Heart left ventricle (tissue), 16 donors: ENCODE measurements around the gene UNC13C. TPM values are rescaled to one million over a fixed set of nuclear protein-coding genes. Genes with fewer than 3 reads are reported as not detected.

Experiments used
- ATAC-seq, 4 donors: fragments of 200-7000 bp; cut with Tn5 transposase; one replicate each; pipeline ENCODE4 v1.9.1; 2020 to 2022; ENCODE audit warnings: moderate library complexity in 4 of 4, mild to moderate bottlenecking in 3 of 4, moderate number of reproducible peaks in 1 of 4
- DNase-seq, 5 donors: peaks; one replicate each; pipeline ENCODE4 v3.0.0-alpha.2; 2020
- H3K27ac ChIP-seq, 12 donors: fragments of 200-600 bp; sonication (generic) in 4 of 12; one replicate each; pipeline versions ENCODE4 v1.5.0 to v1.8.0; 2016 to 2022; ENCODE audit warnings: mild to moderate bottlenecking in 2 of 12
- H3K27me3 ChIP-seq, 9 donors: fragments of 200-600 bp; sonication (generic) in 2 of 9; one replicate each; pipeline versions ENCODE4 v1.5.1 to v1.8.0; 2016 to 2022; ENCODE audit warnings: mild to moderate bottlenecking in 3 of 9
- H3K36me3 ChIP-seq, 9 donors: fragments of 200-600 bp; sonication (generic) in 2 of 9; one replicate each; pipeline versions ENCODE4 v1.5.0 to v1.8.0; 2018 to 2022; ENCODE audit warnings: mild to moderate bottlenecking in 2 of 9
- H3K4me1 ChIP-seq, 12 donors: fragments of 200-600 bp; sonication (generic) in 4 of 12; one replicate each; pipeline versions ENCODE4 v1.5.0 to v1.8.0; 2016 to 2022; ENCODE audit warnings: mild to moderate bottlenecking in 3 of 12
- H3K4me3 ChIP-seq, 12 donors: fragments of 200-600 bp; sonication (generic) in 4 of 12; one replicate each; pipeline versions ENCODE4 v1.5.0 to v1.8.0; 2017 to 2022; ENCODE audit warnings: mild to moderate bottlenecking in 9 of 12, moderate library complexity in 4 of 12
- H3K9me3 ChIP-seq, 12 donors: fragments of 200-600 bp; sonication (generic) in 4 of 12; one replicate each; pipeline versions ENCODE4 v1.5.0 to v1.8.0; 2016 to 2022; ENCODE audit warnings: mild to moderate bottlenecking in 1 of 12
- POLR2A ChIP-seq, 2 donors: fragments of 450-650 bp; IDR thresholded peaks; one replicate each; pipeline ENCODE4 v1.6.1; 2017; ENCODE audit warnings: antibody characterized with exemption in 2 of 2, mild to moderate bottlenecking in 2 of 2, moderate library complexity in 2 of 2
- WGBS, 4 donors: extraction: QIAGEN DNeasy Blood & Tissue Kit in 2 of 4; methylation state at CpG; one replicate each; pipeline versions ENCODE4 v1.1.5 to v1.1.7; 2013 to 2018; 5-methylcytosine and 5-hydroxymethylcytosine counted together
- intact Hi-C, 10 donors: fragments of 100-400 bp; cut with DNase I; formaldehyde crosslinking; loops; one replicate each; pipeline versions ENCODE4 v1.11.1 to v1.14.2; 2022
- polyA plus RNA-seq, 2 donors: library from polyadenylated mRNA; stranded (reverse); fragments of 200-250 nt; gene quantifications; one replicate each; pipeline ENCODE4 v1.2.3, GENCODE V29; 2013
- total RNA-seq, 9 donors: library from RNA; depleted of rRNA in 2 of 9; stranded (reverse); fragments of >200 nt in 2 of 9; fragmentation: NEBNext Ultra II Directional in 3 of 9; extraction: Animal tissue kit (Norgen Biotek cat#: 25700) in 3 of 9; gene quantifications; one replicate each; pipeline versions ENCODE4 v1.1.0 to v1.2.4, GENCODE V29; 2016 to 2023
- TF ChIP-seq, protein P1 (sequence below), 12 donors: fragments of 200-600 bp; sonication (generic) in 4 of 12; IDR thresholded peaks; one replicate each; pipeline versions ENCODE4 v1.5.0 to v1.8.0; 2018 to 2022; ENCODE audit warnings: antibody characterized with exemption in 12 of 12, mild to moderate bottlenecking in 5 of 12
- donor health status: ischemic (EF 13 %, LVEDD 7.1; RV severe dilation, severe dysfunction).
- donor health status: healthy with polysubstance abuse.
- donor health status: DM: no; HTN: yes; CAD: no.
- donor health status: DM: no; HTN: no; CAD: no.
- donor health status: ischemic (EF 25% LVEDD 6.9; RV normal size, moderate dysfunction).
- donor health status: ischemic (EF 25% LVEDD 5.7; RV mildly dilated, moderate dysfunction).
- donor health status: healthy.
- donor health status: DM: yes; HTN: yes; CAD: no.
- donor health status: ischemic (EF 35%, LVEDD 5.7; RV mildly dilated, moderate dysfunction).
- donor health status: nonischemic (EF 11% LVEDD 7.7; RV severe dilation, severe dysfunction).
- donor health status: DM: yes; HTN: yes; CAD: no.
- donor health status: PGD.
- donor health status: ischemic (EF 29% LVEDD 5.4; RV normal size, mild dysfunction).
- donor health status: nonischemic (EF 23%, LVEDD 6.1; RV moderate dilation, normal function).

UNC13C gene
- total and polyA plus RNA-seq, 11 donors: 0.07 to 0.71 (median 0.39) TPM; not detected in 5

DNA sequence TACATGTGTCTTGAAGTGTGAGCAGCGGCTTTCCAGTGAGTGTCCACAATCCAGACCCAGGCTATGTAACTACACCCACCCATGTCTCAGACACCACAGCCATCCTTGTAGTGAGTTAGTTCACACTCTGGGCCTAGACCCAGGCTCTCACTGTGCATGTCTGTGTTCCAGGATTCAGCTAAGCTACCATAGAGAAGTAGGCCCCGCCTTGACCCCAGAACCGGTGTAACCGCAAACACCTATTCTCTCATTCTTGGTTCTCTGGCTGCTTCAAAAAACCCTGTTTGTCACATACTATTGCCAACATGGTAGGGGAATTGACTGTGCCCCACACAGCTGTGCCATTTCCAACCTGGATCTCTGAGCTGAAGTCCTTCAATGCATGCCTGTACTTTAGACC, 657.9 kb downstream of the UNC13C start:
- ATAC-seq (no peak), DNase-seq (no peak)
- Histone ChIP-seq H3K4me3 (no peak overlapping the region), H3K4me1 (no peaks in the 10 kb centered on the region), H3K9me3 (peaks cover 0 to 20% (median 5%) of the 10 kb centered on the region in 12 donors), H3K27me3 (no peaks in the 10 kb centered on the region), H3K36me3 (no peaks in the 10 kb centered on the region), H3K27ac (no peak overlapping the region)
- TF ChIP-seq POLR2A (IDR thresholded peaks at IDR 0.05): no peak
- TF ChIP-seq, protein P1, sequence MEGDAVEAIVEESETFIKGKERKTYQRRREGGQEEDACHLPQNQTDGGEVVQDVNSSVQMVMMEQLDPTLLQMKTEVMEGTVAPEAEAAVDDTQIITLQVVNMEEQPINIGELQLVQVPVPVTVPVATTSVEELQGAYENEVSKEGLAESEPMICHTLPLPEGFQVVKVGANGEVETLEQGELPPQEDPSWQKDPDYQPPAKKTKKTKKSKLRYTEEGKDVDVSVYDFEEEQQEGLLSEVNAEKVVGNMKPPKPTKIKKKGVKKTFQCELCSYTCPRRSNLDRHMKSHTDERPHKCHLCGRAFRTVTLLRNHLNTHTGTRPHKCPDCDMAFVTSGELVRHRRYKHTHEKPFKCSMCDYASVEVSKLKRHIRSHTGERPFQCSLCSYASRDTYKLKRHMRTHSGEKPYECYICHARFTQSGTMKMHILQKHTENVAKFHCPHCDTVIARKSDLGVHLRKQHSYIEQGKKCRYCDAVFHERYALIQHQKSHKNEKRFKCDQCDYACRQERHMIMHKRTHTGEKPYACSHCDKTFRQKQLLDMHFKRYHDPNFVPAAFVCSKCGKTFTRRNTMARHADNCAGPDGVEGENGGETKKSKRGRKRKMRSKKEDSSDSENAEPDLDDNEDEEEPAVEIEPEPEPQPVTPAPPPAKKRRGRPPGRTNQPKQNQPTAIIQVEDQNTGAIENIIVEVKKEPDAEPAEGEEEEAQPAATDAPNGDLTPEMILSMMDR (IDR thresholded peaks at IDR 0.05): no peak
- intact Hi-C loops: no loop called here
- 93 to 100% (median 95%) methylated on average over 4 of the region's 4 CpGs for whole genome bisulfite sequencing, 4 donors

DNA sequence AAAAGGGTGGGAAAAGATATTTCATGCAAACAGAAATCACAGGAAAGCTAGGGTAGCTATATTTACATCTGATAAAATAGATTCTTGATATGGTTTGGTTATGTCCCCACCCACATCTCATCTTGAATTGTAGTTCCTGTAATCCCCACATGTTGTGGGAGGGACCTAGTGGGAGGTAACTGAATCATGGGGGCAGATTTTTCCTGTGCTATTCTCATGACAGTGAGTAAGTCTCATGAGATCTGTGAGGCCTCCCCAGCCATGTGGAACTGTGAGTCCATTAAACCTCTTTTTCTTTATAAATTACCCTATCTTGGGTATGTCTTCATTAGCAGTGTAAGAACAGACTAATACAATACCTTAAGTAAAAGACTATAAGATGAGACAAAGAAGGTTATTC, 660.4 kb downstream of the UNC13C start:
- no peak for DNase-seq
- no peaks in the 10 kb centered on the region for H3K27me3 ChIP-seq
- TF ChIP-seq, protein P1 (IDR thresholded peaks at IDR 0.05): no peak
- TF ChIP-seq POLR2A (IDR thresholded peaks at IDR 0.05): no peak
- H3K4me3 ChIP-seq: no peak overlapping the region
- no peak for ATAC-seq
- no peaks in the 10 kb centered on the region for H3K36me3 ChIP-seq
- intact Hi-C loops: no loop called here
- no peaks in the 10 kb centered on the region for H3K4me1 ChIP-seq
- peaks cover 0 to 20% (median 5%) of the 10 kb centered on the region in 12 donors for H3K9me3 ChIP-seq
- no peak overlapping the region for H3K27ac ChIP-seq

DNA sequence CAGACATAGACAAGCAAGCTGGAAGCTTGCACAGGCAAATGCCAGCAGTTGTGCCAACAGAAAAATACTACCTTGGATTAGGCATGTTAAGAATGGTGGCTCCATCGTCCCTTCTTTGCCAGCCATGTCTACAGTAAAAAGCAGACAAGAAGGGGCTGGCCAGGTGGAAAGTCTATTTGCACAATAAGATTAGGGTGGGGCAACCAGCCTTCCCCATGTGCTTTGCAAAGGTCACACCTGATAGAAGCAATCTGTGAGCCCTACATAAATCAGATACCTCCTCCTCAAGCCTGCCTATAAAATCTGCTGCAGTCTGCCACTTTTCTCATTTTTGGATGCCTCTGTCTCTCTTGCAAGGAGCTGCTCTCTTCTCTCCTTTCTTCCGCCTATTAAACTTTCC, 662.6 kb downstream of the UNC13C start:
- intact Hi-C loops: loop anchor here in 1 of 10 donors (10.0 kb wide), 1 partner anchor 94 kb away; no protein-coding TSS in a partner anchor
- Histone ChIP-seq H3K27ac (no peak overlapping the region), H3K9me3 (peaks cover 0 to 20% (median 5%) of the 10 kb centered on the region in 12 donors), H3K4me3 (no peak overlapping the region), H3K4me1 (no peaks in the 10 kb centered on the region), H3K36me3 (no peaks in the 10 kb centered on the region), H3K27me3 (no peaks in the 10 kb centered on the region)
- WGBS, 4 donors: 74 to 85% (median 77%) methylated on average over 2 of the region's 2 CpGs
- DNase-seq (no peak), ATAC-seq (no peak)
- TF ChIP-seq POLR2A (IDR thresholded peaks at IDR 0.05): no peak
- TF ChIP-seq, protein P1 (IDR thresholded peaks at IDR 0.05): no peak

DNA sequence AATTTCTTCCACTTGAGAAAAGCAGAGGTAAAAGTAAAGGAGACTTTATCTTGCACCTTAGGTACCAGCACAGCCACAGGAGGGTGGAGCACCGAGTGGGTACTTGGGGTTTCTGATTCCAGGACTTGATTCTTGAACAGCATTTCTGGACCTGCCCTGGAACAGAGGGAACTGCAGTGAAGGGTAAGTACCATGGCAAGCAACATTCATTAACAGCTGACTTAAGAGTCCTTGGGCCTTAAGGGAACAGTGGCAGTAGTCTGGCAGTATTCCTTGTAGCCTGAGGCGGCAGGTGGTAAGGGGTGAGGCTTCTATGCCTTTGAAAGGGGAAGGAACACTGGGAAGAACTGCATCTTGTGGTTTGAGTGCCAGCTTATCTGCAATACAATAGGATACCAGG, 666.6 kb downstream of the UNC13C start:
- no peak overlapping the region for H3K4me3 ChIP-seq
- no peak overlapping the region for H3K27ac ChIP-seq
- TF ChIP-seq POLR2A (IDR thresholded peaks at IDR 0.05): no peak
- TF ChIP-seq, protein P1 (IDR thresholded peaks at IDR 0.05): no peak
- intact Hi-C loops: loop anchor here in 1 of 10 donors (10.0 kb wide), 1 partner anchor 90 kb away; no protein-coding TSS in a partner anchor
- 60 to 100% (median 87%) methylated on average over 2 of the region's 2 CpGs for WGBS, 4 donors
- DNase-seq: no peak
- no peaks in the 10 kb centered on the region for H3K4me1 ChIP-seq
- H3K36me3 ChIP-seq: no peaks in the 10 kb centered on the region
- H3K27me3 ChIP-seq: no peaks in the 10 kb centered on the region
- peaks cover 0 to 22% (median 6%) of the 10 kb centered on the region in 12 donors for H3K9me3 ChIP-seq
- ATAC-seq: no peak
